HUDEP-2 (cell line): ENCODE data around the gene ZNF609.

ENCODE experiments used
- DNase-seq, 76 experiments: peaks; one replicate each; lab custom pipeline; 2025; ENCODE audit not compliant: unreplicated experiment in 76 of 76; lab: John Stamatoyannopoulos, UW

ZNF609 gene

DNA sequence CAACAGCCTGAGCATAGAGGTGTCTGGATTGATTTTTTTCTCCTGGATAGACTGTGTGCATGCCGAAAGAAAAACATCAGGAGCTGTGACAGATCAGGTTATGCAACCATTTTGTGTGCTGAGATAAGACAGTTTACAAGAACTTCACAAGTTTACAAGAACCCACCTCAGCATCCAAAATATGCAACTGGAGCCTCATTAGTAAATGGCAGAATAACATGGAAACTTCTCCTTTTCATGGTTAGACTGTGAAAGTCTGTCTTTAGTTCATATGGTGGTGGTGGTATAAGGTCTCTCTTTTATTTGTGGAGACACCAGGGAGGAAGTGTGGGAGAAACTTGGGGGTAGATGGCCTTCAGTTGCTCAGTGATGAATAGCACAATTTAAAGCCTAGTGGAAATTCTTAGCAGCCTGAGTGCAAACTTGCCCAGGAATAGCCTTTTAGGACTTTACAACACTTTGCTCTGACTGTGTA, 3.7 kb upstream of the ZNF609 start:
- no peak for DNase-seq

DNA sequence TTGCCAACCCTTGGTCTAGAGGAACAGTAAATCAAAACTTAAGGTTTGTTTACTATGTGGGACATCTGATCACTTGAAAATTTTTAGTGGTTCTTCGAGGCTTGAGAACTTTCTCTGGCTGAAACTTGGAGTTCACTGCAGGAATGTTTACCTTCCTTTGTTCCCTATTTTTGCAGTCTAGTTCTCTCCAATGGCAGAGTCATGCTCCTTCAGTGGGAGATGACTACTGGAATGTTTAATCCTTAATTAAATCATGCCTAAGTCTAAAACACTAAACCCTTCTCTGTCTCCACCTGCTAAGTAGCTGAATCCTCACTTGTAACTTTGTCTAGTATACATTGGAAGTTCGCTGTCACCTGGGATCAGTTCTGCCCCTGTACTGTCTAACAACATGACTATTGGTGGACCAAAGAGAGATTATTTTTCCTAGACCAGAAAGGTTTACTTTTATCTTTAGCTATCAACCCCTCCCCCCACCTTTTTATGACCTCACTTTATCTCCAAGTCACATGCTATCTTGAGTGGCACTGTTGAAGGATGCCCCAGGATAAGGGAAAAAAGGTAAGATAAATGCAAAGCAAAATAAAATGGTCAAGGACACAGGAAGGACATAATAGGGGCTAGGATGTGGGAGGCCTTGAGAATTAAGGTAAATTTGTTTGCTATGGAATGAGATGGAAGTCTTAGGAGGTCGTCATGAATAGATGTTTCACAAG, 1.2 kb upstream of the ZNF609 start:
- peak in 2 of 76 experiments; percentile 8 for DNase-seq

- peak in 19 of 76 experiments; percentile 5 to 51 (median 30) for DNase-seq
Observed at GRCh38 chr15:64460724-64461720, 644 bp downstream of the ZNF609 start.

DNA sequence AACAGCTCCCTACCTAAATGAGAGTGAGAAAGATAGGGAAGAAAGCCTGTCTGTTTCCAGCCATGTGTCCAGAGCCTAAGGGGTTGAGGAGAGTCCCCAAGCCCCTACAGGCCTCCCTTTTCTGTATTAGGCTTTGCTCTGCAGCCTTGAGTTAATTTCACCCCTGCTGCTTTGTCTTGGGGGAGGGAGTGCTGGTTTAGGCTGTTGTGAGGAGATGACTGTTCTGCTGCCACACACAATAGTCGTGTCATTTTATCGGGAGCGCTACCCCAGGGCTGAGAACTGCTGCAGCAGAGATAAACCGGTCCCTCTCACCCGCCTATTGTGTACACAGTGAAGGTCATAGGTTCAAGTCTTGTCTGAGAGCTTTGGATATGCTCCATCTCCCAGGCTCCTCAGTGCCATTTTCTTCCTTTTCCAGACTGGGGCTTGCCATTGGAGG, 1.4 kb downstream of the ZNF609 start:
- DNase-seq: peak in 72 of 76 experiments; percentile 7 to 80 (median 48)

DNA sequence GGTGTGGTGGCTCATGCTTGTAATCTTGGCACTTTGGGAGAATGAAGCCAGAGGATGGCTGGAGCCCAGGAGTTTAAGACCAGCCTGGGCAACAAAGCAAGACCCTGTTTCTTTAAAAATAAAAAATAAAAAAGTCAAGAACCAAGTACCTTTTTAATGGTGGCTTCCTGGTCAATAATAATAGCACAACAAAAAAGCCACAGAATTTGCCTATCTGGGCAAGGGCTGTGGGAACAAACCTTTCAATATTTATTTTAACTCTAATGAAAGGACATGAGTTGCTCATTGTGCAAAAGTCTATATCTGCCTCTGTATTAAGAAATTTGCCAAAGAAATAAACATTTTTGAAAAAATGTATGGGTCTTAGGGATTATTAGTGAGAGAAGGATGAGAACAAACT, 2.1 kb downstream of the ZNF609 start:
- DNase-seq: no peak

DNA sequence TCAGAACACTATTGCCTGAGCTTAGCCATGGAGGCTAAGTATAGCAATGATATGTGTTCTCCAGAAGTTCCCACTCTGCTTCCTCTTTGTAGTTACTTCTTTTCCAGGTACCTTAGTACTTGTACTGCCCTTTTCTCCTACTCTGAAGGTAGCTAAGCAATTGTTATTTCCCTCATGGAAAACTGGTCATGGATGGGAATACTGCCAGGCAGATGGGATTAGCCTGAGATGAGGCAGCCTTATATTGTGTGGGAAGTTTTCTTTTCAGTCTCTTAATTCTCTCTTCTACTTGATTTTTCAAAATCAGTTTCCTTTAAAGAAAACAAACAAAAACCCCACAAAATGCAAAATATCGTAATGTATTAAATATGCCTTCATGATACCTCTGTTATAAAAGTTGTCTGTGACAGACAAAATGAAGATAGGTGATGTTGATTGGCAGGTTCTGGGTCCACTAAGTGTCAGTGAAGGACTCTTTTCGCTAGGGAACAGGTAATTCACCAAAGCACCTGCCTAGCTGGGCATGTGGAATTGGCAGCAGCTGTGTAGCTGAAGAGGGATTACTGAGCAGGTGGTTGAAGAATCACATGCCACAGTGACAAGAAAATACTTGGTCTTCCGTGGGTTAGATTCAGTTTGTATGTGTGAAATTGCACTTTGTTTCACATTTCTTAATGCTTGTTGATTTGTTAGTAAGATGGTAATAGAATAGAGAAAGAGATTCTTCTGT, 4.1 kb downstream of the ZNF609 start:
- DNase-seq: no peak

DNA sequence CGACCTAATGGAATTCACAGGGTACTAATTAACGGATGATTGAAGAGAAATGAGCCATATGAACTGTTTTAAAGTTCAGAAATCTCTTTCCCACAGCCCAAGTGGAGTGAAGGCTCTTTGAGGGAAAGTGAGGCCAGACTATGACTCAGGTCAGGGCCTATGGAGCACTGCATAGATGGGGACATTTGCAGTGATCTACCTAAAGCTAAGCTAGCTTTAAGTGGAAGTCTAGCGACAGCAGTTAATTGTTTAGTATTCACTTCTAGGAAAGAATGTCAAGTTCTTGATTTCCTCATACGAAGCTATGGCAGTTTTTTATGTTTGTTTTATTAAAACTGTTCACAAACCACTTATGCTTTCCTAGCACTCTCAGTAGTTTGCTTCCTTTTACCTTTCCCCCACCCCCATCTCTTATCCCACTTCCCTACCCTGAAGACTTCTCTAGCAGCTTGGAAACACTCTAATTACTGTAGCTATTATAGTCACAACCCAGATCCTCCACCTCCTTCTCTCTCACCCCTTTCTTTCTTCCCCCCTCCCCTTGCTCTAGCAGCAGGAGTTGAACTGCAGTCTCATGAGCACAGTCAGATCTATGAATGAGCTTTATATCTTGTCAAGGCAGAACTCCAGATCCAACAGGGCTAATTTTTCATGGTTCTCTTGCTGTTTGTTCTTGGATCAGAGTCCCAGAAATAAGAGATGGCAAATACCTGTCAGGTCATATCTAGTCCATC, 6.2 kb downstream of the ZNF609 start:
- no peak for DNase-seq

- no peak for DNase-seq
Observed at GRCh38 chr15:64472161-64472560, 11.8 kb downstream of the ZNF609 start.

DNA sequence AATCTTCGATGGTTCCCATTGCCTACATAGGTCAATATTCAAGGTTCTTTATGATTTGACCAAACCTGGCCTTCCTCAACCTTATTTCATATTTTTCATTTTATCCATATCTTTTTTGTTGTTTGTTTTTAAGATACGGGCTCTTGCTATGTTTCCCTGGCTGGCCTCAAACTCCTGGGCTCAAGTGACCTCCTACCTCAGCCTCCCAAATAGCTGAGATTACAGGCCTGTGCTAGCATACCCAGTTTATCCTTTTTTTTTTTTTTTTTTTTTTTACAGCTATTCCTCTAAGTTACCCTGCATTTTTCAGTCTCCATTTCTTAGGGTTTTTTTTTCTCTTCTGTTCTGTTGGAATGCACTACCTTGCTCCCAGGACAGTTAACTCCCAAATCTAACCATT, 14.5 kb downstream of the ZNF609 start:
- no peak for DNase-seq

DNA sequence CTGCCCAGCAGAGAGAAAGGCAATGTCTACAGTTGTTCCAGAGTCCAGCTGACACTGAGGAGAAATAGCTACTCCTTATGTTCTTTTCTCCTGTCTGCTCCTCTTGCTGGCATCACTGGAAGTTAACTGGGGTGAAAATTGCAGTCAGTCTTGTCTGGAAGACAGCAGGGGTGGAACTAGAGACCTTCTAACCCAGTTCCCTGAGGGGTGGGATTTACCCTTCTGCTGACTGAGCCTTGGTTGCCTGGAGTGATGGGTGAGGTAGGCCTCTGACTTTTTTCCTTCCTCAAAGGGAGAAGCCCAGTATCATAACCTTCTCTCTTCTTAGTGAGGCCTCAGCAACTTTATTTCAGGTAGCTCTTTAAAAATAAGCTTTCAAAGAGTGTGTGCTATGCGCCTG, 16.2 kb downstream of the ZNF609 start:
- no peak for DNase-seq

DNA sequence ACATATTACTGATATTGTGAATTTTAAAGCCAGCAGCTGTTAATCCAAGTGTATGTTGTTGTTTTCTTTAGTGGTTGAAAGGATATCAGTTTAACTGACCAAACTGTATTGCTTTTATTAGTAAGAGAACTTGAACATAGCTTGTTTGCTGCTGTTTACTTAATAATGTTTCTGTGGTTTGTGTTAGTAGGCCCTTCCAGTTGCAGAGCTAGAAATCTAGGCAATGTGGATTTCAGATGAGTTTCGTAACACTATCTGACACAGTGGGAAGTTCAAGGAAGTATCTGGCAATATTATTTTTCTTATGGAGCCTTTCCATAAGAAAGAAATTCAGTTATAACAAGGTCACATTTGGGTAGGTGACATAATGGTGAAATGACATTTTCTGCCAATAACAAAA, 18.5 kb downstream of the ZNF609 start:
- no peak for DNase-seq

DNA sequence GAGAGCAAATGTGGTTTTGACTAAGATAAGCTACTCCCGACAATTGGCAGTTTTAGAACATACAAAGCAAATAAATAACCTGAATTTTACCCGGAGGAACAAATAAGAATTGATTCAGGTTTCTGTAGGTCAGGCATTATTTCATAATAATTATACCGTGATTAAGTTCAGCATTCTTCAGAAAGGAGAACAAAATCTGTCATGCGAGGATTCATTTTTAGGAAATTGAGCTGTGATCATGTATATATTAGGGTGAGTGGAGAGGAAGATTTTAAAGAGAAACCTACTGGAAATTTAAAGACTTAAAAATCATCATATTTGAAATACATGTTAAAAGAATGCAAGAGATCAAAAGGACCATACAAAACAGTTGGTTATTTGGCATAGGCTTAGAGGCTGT, 20.5 kb downstream of the ZNF609 start:
- no peak for DNase-seq

DNA sequence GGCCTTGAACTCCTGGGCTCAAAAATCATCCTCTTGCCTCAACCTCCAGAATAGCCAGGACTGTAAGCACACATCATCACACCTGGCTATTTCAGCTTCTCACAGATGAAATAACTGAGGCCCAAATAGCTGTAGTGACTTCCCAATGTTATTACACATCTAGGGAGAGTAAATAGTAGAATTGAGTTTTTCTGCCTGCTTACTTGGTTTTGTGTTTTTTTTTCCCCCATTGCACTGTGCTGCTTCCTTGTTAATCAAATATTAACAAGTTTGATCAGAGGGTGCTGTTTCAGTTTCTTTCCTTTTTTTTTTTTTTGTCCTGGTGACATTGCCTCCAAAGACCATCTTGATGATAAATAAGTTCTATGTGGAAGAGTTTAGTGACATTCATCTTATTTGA, 23.4 kb downstream of the ZNF609 start:
- DNase-seq: no peak

- DNase-seq: no peak
Observed at GRCh38 chr15:64485796-64486195, 25.4 kb downstream of the ZNF609 start.

- DNase-seq: no peak
Observed at GRCh38 chr15:64490598-64491259, 30.4 kb downstream of the ZNF609 start.

GRCh38 chr15:64493641-64494040, 33.3 kb downstream of the ZNF609 start:
- DNase-seq: no peak

GRCh38 chr15:64495968-64496367, 35.6 kb downstream of the ZNF609 start:
- DNase-seq: peak in 2 of 76 experiments; percentile 1 to 12

GRCh38 chr15:64500695-64501395, 40.5 kb downstream of the ZNF609 start:
- DNase-seq: no peak

DNA sequence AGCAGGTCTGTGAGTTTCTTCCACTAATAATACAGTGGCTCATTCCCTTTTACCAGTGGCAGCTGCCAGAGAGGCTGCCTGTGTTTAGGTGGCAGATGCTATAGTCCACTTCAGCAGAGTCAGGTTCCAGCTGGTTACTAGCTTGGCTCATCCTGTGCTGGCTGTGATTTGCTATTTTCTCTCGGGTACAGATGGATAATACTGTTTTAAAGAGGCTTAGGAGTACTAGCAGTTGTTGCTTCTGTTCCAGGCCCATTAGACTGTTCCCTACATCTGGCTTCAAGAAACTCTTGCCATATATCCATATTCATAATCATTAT, 41.0 kb downstream of the ZNF609 start:
- DNase-seq: no peak
